WTC11 (cell line): ENCODE results near the gene LPP.

ENCODE experiments used
- CTCF ChIP-seq: fragments of 200-600 bp; IDR thresholded peaks from 2 replicates; pipeline ENCODE4 v1.8.0; 2022; ENCODE audit warnings: antibody characterized with exemption
- NR3C1 ChIP-seq: sonication (generic); formaldehyde crosslinking; conservative IDR thresholded peaks from 2 replicates; pipeline ENCODE4 v1.8.1; 2023; ENCODE audit warnings: low read depth, mild to moderate bottlenecking, missing genetic modification reagents
- USF2 ChIP-seq: sonication (generic); formaldehyde crosslinking; IDR thresholded peaks from 2 replicates; pipeline ENCODE4 v1.8.1; 2023; ENCODE audit warnings: mild to moderate bottlenecking, missing genetic modification reagents, moderate library complexity

GRCh38 chr3:188380252-188380651 lies 226.3 kb downstream of the LPP start:
- TF ChIP-seq CTCF: no peak
- no peak for TF ChIP-seq USF2
- no peak for TF ChIP-seq NR3C1 (CRISPR knock-in tag)
